Measurements from ENCODE around the gene ECEL1. TPM values are rescaled to one million over a fixed set of nuclear protein-coding genes. Genes with fewer than 3 reads are reported as not detected.
A peak's percentile ranks its signal among the peaks of the same experiment; 100 is the strongest.

ECEL1 gene
- total and polyA plus RNA-seq, 12 donors = 3.9 to 31.7 (median 7.3) TPM

GRCh38 chr2:232464544-232464885, 23.1 kb downstream of the ECEL1 start:
- TF ChIP-seq POLR2A (IDR thresholded peaks at IDR 0.05) = no peak
- TF ChIP-seq CTCF (IDR thresholded peaks at IDR 0.05) = no peak
- WGBS, 4 donors = 73 to 92% (median 85%) methylated on average over 2 to 3 of the region's 3 CpGs
- peak in 1 of 7 donors; percentile 5 for DNase-seq

GRCh38 chr2:232463701-232464543, 23.7 kb downstream of the ECEL1 start:
- 86 to 91% (median 89%) methylated on average over 11 to 18 of the region's 18 CpGs for WGBS, 4 donors
- no peaks in the 10 kb centered on the region for H3K4me1 ChIP-seq (replicated peaks in 1 of 2)
- no peak overlapping the region for H3K4me3 ChIP-seq
- intact Hi-C loops (cut with DNase I) = no loop called here
- peaks cover 5% of the 10 kb centered on the region for H3K27me3 ChIP-seq
- H3K27ac ChIP-seq = no peak overlapping the region
- H3K36me3 ChIP-seq (replicated peaks in 1 of 2) = no peaks in the 10 kb centered on the region
- H3K9me3 ChIP-seq (replicated peaks in 1 of 3) = no peaks in the 10 kb centered on the region
- TF ChIP-seq POLR2A (IDR thresholded peaks at IDR 0.05) (no peak), CTCF (IDR thresholded peaks at IDR 0.05) (no peak)
- peak in 1 of 7 donors; percentile 9 for DNase-seq

More at GRCh38 chr2:232464544-232464885, 23.1 kb downstream of the ECEL1 start:
- no peaks in the 10 kb centered on the region for H3K36me3 ChIP-seq (replicated peaks in 1 of 2)
- no peaks in the 10 kb centered on the region for H3K4me1 ChIP-seq (replicated peaks in 1 of 2)
- no peak overlapping the region for H3K4me3 ChIP-seq
- intact Hi-C loops (cut with DNase I) = no loop called here
- no peaks in the 10 kb centered on the region for H3K9me3 ChIP-seq (replicated peaks in 1 of 3)
- H3K27ac ChIP-seq = no peak overlapping the region
- H3K27me3 ChIP-seq = peaks cover 1% of the 10 kb centered on the region

GRCh38 chr2:232460171-232460570, 27.5 kb downstream of the ECEL1 start:
- no peak for DNase-seq
- H3K4me3 ChIP-seq = no peak overlapping the region
- intact Hi-C loops (cut with DNase I) = no loop called here
- no peaks in the 10 kb centered on the region for H3K9me3 ChIP-seq (replicated peaks in 1 of 3)
- H3K27me3 ChIP-seq = peaks cover 18% of the 10 kb centered on the region
- TF ChIP-seq POLR2A (IDR thresholded peaks at IDR 0.05) (no peak), CTCF (IDR thresholded peaks at IDR 0.05) (no peak)
- 61 to 74% (median 66%) methylated on average over 2 of the region's 2 CpGs for WGBS, 4 donors
- H3K36me3 ChIP-seq (replicated peaks in 1 of 2) = no peaks in the 10 kb centered on the region
- H3K27ac ChIP-seq = no peak overlapping the region
- no peaks in the 10 kb centered on the region for H3K4me1 ChIP-seq (replicated peaks in 1 of 2)

- Histone ChIP-seq H3K27me3 (peaks cover 18% of the 10 kb centered on the region), H3K9me3 (replicated peaks in 1 of 3) (no peaks in the 10 kb centered on the region), H3K27ac (no peak overlapping the region), H3K36me3 (replicated peaks in 1 of 2) (no peaks in the 10 kb centered on the region), H3K4me1 (replicated peaks in 1 of 2) (no peaks in the 10 kb centered on the region), H3K4me3 (no peak overlapping the region)
- TF ChIP-seq POLR2A (IDR thresholded peaks at IDR 0.05) = no peak
- no peak for TF ChIP-seq CTCF (IDR thresholded peaks at IDR 0.05)
- WGBS, 4 donors = 85 to 100% (median 86%) methylated on average over 2 to 11 of the region's 11 CpGs
- intact Hi-C loops (cut with DNase I) = no loop called here
- no peak for DNase-seq
Measured at GRCh38 chr2:232459419-232460035, 28.1 kb downstream of the ECEL1 start.
